Hepatocyte (in vitro differentiated cells): Measurements from ENCODE around the gene STYK1. TPM values are rescaled to one million over a fixed set of nuclear protein-coding genes. Genes with fewer than 3 reads are reported as not detected.
"Not testable (repeated sequence)": the region's sequence is repeated elsewhere in the genome, so short reads cannot be mapped to it uniquely, and the experiment has no call there.

Experiments
- DNase-seq: peaks from one replicate; pipeline ENCODE4 v3.0.0-alpha.2; 2016; ENCODE audit warnings: low spot score
- H2AFZ ChIP-seq: fragments of 200-600 bp; sonication (generic); 2 replicates; pipeline ENCODE4 v1.6.0; 2016; ENCODE audit warnings: antibody characterized with exemption, mild to moderate bottlenecking
- H3K27ac ChIP-seq: fragments of 200-600 bp; sonication (generic); 2 replicates; pipeline ENCODE4 v1.5.1; 2016; ENCODE audit warnings: mild to moderate bottlenecking
- H3K27me3 ChIP-seq: fragments of 200-600 bp; sonication (generic); 2 replicates; pipeline ENCODE4 v1.6.1; 2016
- H3K36me3 ChIP-seq: fragments of 200-600 bp; sonication (generic); replicated peaks from 2 replicates; pipeline ENCODE4 v1.5.1; 2016; ENCODE audit warnings: low read depth; ENCODE audit not compliant: insufficient read depth
- H3K4me1 ChIP-seq: fragments of 200-600 bp; sonication (generic); 2 replicates; pipeline ENCODE4 v1.5.1; 2016; ENCODE audit warnings: mild to moderate bottlenecking, moderate library complexity; ENCODE audit not compliant: insufficient read depth
- H3K4me2 ChIP-seq: fragments of 200-600 bp; sonication (generic); 2 replicates; pipeline ENCODE4 v1.6.0; 2016
- H3K4me3 ChIP-seq: fragments of 200-600 bp; sonication (generic); 2 replicates; pipeline ENCODE4 v1.5.1; 2016; ENCODE audit warnings: mild to moderate bottlenecking
- H3K79me2 ChIP-seq: fragments of 200-600 bp; sonication (generic); 2 replicates; pipeline ENCODE4 v1.6.0; 2017; ENCODE audit warnings: mild to moderate bottlenecking
- H3K9me2 ChIP-seq: fragments of 200-600 bp; sonication (generic); replicated peaks from 2 replicates; pipeline ENCODE4 v1.6.0; 2017; ENCODE audit warnings: mild to moderate bottlenecking; ENCODE audit not compliant: insufficient read depth
- H3K9me3 ChIP-seq: fragments of 200-600 bp; sonication (generic); 2 replicates; pipeline ENCODE4 v1.5.1; 2016; ENCODE audit warnings: low read depth, mild to moderate bottlenecking
- H4K20me1 ChIP-seq: fragments of 200-600 bp; sonication (generic); 2 replicates; pipeline ENCODE4 v1.6.0; 2016; ENCODE audit warnings: mild to moderate bottlenecking; ENCODE audit not compliant: insufficient read depth, poor library complexity, severe bottlenecking
- CTCF ChIP-seq: fragments of 200-600 bp; sonication (generic); IDR thresholded peaks from 2 replicates; pipeline ENCODE4 v1.5.1; 2016; ENCODE audit warnings: antibody characterized with exemption, mild to moderate bottlenecking; ENCODE audit not compliant: poor library complexity
- EZH2 ChIP-seq: fragments of 200-600 bp; sonication (generic); IDR thresholded peaks from 2 replicates; pipeline ENCODE4 v1.6.1; 2016; ENCODE audit warnings: antibody characterized with exemption, mild to moderate bottlenecking, borderline replicate concordance
- EZH2phosphoT487 ChIP-seq: fragments of 200-600 bp; sonication (generic); IDR thresholded peaks from one replicate; pipeline ENCODE4 v1.6.1; 2018; ENCODE audit warnings: antibody characterized with exemption, mild to moderate bottlenecking, low read depth, moderate library complexity; ENCODE audit not compliant: unreplicated experiment, severe bottlenecking
- WGBS: methylation state at CpG from one replicate; pipeline ENCODE4 v1.1.6; 2016; ENCODE audit warnings: low lambda C conversion rate; ENCODE audit errors: missing lambda C conversion rate; 5-methylcytosine and 5-hydroxymethylcytosine counted together
- polyA plus RNA-seq: library from polyadenylated mRNA; unstranded; fragments of >200 nt; fragmentation: Nextera tagmentation; extraction: Ambion mirVana; gene quantifications from 2 replicates; pipeline ENCODE4 v1.2.1, GENCODE V29; 2016
- total RNA-seq: library from RNA; depleted of rRNA; stranded (reverse); fragments of >200 nt; gene quantifications from 2 replicates; pipeline ENCODE4 v1.2.3, GENCODE V29; 2014

The STYK1 gene
- total and polyA plus RNA-seq, 2 experiments from 2014 or later: 0.58 to 3.6 TPM

GRCh38 chr12:10590966-10591365 is 82.9 kb downstream of the STYK1 start:
- H3K4me1 ChIP-seq: no peaks in the 10 kb centered on the region
- TF ChIP-seq EZH2 (no peak), CTCF (no peak), EZH2phosphoT487 (no peak)
- no peak for DNase-seq
- no peaks in the 10 kb centered on the region for H3K9me3 ChIP-seq
- H2AFZ ChIP-seq: no peak overlapping the region
- no peaks in the 10 kb centered on the region for H3K36me3 ChIP-seq
- H3K4me2 ChIP-seq: no peak overlapping the region
- no peaks in the 10 kb centered on the region for H4K20me1 ChIP-seq
- no peaks in the 10 kb centered on the region for H3K27me3 ChIP-seq
- whole genome bisulfite sequencing: 99% methylated on average over 3 of the region's 3 CpGs
- no peak overlapping the region for H3K27ac ChIP-seq
- H3K9me2 ChIP-seq: no peaks in the 10 kb centered on the region
- H3K4me3 ChIP-seq: no peak overlapping the region
- no peaks in the 10 kb centered on the region for H3K79me2 ChIP-seq

GRCh38 chr12:10584415-10584814 is 89.4 kb downstream of the STYK1 start:
- WGBS: 93% methylated on average over 1 of the region's 1 CpG
- H3K27me3 ChIP-seq: no peaks in the 10 kb centered on the region

GRCh38 chr12:10582704-10583103 is 91.1 kb downstream of the STYK1 start:
- Histone ChIP-seq H4K20me1 (no peaks in the 10 kb centered on the region), H3K9me2 (no peaks in the 10 kb centered on the region), H3K27me3 (no peaks in the 10 kb centered on the region), H2AFZ (no peak overlapping the region), H3K4me3 (no peak overlapping the region), H3K36me3 (no peaks in the 10 kb centered on the region), H3K9me3 (no peaks in the 10 kb centered on the region), H3K27ac (no peak overlapping the region), H3K79me2 (no peaks in the 10 kb centered on the region), H3K4me1 (no peaks in the 10 kb centered on the region), H3K4me2 (no peak overlapping the region)
- TF ChIP-seq EZH2 (no peak), EZH2phosphoT487 (no peak), CTCF (no peak)
- WGBS: 98% methylated on average over 3 of the region's 3 CpGs
- DNase-seq: no peak

More at GRCh38 chr12:10584415-10584814, 89.4 kb downstream of the STYK1 start:
- Histone ChIP-seq H4K20me1 (no peaks in the 10 kb centered on the region), H3K4me1 (no peaks in the 10 kb centered on the region), H3K9me2 (no peaks in the 10 kb centered on the region), H2AFZ (no peak overlapping the region), H3K4me3 (no peak overlapping the region), H3K27ac (no peak overlapping the region), H3K9me3 (no peaks in the 10 kb centered on the region), H3K4me2 (no peak overlapping the region), H3K79me2 (no peaks in the 10 kb centered on the region), H3K36me3 (no peaks in the 10 kb centered on the region)
- TF ChIP-seq CTCF (no peak), EZH2phosphoT487 (no peak)
- no peak for DNase-seq

- H3K36me3 ChIP-seq, H3K4me1 ChIP-seq, H3K9me2 ChIP-seq, DNase-seq, H2AFZ ChIP-seq, H3K4me2 ChIP-seq, H3K9me3 ChIP-seq, H3K79me2 ChIP-seq, H3K27ac ChIP-seq, H3K4me3 ChIP-seq, H3K27me3 ChIP-seq, H4K20me1 ChIP-seq: not testable (repeated sequence)
- WGBS: 82% methylated on average over 3 of the region's 3 CpGs
Observed at GRCh38 chr12:10582133-10582532, 91.7 kb downstream of the STYK1 start.
